ENCODE data around the gene ETV6.

DNA sequence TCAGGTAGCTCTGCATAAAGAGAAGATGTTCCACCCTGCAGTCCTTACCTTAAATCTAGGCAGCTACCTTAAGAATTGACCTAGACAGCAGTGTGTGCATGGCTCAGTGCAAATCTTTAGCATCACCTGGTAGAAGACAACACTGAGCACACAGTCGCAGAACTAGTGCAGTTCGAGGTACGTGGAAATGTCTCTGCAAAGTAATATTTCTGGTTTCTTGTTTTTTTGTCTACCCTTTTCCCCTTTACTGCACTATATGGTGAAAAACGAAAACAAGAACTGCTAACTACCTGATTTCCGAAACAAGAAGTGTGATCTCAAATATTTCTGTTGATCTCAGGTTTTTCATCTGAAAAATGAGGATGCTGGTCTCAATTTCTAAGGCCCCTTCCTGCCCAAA is 82.5 kb downstream of the ETV6 start:
- TF ChIP-seq, protein P1, sequence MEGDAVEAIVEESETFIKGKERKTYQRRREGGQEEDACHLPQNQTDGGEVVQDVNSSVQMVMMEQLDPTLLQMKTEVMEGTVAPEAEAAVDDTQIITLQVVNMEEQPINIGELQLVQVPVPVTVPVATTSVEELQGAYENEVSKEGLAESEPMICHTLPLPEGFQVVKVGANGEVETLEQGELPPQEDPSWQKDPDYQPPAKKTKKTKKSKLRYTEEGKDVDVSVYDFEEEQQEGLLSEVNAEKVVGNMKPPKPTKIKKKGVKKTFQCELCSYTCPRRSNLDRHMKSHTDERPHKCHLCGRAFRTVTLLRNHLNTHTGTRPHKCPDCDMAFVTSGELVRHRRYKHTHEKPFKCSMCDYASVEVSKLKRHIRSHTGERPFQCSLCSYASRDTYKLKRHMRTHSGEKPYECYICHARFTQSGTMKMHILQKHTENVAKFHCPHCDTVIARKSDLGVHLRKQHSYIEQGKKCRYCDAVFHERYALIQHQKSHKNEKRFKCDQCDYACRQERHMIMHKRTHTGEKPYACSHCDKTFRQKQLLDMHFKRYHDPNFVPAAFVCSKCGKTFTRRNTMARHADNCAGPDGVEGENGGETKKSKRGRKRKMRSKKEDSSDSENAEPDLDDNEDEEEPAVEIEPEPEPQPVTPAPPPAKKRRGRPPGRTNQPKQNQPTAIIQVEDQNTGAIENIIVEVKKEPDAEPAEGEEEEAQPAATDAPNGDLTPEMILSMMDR (conservative IDR thresholded peaks at IDR 0.05; ENCODE audit: low read length), result no peak
- TF ChIP-seq EZH2phosphoT487 (IDR thresholded peaks at IDR 0.05; ENCODE audit: borderline replicate concordance, low read depth, low read length), result no peak
